SKM-1 treated with dmso at 0.1 percent for 144 hours (cell line): ENCODE measurements around the gene LNPK.
"Not testable (repeated sequence)": the region's sequence is repeated elsewhere in the genome, so short reads cannot be mapped to it uniquely, and the experiment has no call there.

Experiments
- DNase-seq: peaks from one replicate; lab custom pipeline; 2025; ENCODE audit not compliant: unreplicated experiment; lab: John Stamatoyannopoulos, UW

LNPK gene

DNA sequence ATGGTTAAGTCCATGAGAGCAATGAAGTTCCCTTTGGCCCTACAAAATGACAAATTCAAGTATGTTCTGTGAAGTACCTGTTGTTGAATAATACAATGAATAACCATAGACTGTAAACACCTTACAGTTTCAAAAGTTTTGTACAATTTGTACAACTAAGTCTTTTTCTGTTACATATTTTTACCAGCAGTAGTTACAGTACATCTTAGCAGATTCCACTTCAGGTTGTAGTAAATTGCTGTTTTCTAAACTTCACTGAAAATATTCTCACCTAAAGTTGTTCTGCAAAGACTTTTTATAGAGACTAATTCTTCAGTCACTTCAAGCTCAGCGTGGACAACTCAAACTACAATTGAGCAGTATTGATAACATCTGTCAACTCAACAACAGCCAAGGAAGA lies 28.7 kb downstream of the LNPK start:
- DNase-seq, result no peak

DNA sequence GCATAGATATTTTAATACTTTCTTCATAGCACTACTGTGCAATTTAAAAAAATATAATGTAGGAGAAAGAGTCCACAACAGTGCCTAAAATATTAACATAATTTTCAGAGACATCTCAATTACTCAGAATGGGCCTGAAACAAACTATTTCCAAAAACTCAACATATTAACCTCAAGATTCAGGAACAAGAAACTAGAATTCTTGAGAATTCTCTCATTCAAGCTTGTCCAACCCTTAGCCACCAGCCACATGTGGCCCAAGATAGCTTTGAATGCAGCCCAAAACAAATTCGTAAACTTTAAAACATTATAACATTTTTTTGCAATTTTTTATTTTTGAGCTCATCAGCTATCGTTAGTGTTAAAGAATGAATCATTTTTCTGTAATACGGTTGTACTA lies 35.2 kb downstream of the LNPK start:
- no peak for DNase-seq

DNA sequence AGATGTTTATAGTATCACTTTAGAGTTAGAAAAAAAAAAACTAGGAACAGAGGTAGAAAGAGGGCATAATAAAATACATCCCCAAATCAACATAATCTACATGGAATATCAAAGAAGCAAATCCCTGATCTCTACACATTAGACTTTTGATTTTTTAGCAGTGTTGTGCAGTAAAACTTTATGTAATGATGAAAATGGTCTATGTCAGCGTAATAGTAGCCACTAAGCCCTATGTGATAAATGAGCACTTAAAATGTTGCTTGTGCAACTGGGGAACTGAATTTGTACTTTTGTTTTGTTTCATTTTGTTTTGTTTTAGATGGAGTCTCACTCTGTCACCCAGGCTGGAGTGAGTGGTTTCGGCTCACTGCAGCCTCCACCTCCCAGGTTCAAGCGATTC lies 36.3 kb downstream of the LNPK start:
- DNase-seq, result no peak

DNA sequence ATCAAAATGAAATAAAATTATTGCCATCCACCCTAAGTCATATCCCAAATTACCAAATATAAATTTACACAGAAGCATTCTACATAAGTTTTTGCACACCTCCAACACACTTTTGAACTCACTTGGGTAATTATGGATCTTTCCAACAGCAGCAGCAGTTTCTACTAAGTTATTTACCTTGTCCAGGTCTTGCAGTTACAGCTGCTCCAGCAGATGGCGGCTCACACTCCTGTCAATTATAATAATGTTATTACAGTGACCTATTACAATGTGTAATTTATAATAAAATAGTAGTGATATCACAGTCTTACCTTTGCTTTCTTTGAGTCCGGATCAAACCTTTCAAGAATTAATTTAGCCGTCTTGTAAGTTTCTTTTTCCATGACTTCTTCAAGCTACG lies 37.9 kb downstream of the LNPK start:
- no peak for DNase-seq

DNA sequence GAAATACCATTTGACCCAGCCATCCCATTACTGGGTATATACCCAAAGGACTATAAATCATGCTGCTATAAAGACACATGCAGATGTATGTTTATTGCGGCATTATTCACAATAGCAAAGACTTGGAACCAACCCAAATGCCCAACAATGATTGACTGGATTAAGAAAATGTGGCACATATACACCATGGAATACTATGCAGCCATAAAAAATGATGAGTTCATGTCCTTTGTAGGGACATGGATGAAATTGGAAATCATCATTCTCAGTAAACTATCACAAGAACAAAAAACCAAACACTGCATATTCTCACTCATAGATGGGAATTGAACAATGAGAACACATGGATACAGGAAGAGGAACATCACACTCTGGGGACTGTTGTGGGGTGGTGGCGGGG lies 38.9 kb downstream of the LNPK start:
- not testable (repeated sequence) for DNase-seq

DNA sequence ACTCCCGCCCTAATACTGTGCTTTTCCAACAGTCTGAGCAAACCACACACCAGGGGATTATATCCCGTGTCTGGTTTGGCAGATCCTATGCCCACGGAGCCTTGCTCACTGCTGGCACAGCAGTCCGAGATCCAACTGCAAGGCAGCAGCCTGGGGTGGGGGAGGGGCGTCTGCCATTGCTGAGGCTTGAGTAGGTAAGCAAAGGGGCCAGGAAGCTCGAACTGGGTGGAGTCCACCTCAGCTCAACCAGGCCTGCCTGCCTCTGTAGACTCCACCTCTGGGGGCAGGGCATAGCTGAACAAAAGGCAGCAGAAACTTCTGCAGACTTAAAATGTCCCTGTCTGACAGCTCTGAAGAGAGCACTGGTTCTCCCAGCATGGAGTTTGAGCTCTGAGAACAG lies 44.2 kb downstream of the LNPK start:
- no peak for DNase-seq

DNA sequence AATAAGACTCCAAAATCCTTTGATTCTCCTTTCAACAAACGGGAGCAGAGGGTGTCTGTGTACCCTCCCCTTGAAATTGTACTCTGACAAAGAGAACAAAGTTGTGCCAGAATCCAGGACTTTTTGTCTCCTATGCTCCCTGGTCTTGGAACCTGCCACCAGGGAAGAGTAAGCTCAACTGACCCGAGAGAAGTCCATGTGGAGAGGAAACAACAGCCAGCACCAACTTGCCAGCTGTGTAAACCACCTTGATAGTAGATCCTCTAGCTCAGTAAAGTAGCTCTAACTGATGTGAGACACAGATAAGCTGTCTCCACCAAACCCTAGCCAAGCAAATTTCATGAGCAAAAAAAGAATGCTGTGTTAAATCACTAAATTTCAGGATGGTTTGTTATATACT lies 46.9 kb downstream of the LNPK start:
- DNase-seq, result no peak

DNA sequence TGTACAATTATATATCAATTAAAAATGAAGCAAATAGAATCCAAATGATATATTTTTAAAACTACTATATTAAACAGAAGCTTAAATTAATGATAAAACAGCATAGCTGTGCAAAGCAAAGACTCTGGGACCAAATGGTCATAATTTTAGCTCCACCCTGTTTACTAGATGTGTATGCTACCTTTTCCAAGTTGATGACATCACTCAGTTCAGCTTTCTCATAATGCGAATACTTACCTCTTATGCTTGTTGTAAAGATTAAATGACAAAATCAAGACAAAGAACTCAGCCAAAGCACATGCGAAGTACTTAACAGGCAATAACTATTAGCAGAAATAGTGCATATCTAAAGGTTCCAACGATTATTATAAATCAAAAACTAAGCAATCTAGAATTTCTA lies 51.6 kb downstream of the LNPK start:
- DNase-seq, result no peak

DNA sequence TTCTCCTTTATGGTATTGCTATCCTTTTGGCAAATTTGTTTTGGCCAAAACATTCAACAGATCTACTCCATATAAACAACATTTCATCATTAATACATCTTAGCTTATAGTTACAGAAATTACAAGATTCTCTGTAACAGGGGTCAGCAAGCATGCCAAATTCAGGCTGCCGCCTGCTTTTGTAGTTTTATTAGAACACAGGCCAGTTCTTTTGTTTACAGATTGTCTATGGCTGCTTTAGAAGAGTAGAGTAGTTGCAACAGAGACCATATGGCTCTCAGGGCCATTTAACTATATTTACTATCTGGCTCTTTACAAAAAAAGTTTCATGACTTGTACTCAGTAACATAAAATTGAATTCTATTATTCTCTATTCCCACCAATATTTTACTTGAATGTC lies 53.9 kb downstream of the LNPK start:
- no peak for DNase-seq

DNA sequence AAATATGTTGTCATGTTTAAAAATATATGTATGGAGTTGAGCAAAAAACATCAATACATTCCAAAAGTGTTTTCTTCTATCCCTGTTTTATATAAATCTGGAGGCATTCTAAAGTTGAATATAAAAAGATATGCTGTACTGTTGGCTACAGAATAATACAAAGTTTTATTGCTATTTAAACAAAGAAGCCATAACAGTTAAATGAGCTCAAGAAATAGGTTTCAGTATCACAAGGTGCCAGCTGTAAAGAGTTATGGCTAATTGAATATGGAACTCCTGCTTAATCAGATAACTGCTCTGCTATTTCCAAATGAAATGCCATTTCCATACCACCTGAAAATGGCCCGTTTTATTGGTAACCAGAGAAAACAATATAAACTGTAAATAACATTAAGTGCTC lies 55.0 kb downstream of the LNPK start:
- no peak for DNase-seq

DNA sequence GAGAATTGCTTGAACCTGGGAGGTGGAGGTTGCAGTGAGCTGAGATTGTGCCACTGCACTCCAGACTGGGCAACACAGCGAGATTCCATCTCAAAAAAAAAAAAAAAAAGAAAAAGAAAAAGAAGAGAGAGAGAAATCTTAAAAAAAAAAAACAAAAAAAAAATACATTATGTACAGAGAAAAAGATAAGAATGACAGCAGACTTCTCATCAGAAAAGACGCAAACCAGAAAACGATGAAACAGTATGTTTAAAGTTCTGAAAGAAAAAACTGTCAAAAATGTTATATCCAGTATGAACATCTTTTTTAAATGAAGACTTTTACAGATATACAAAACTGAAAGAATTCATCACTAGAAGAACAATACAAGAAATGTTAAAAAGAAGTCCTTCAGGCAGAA lies 60.4 kb downstream of the LNPK start:
- no peak for DNase-seq

DNA sequence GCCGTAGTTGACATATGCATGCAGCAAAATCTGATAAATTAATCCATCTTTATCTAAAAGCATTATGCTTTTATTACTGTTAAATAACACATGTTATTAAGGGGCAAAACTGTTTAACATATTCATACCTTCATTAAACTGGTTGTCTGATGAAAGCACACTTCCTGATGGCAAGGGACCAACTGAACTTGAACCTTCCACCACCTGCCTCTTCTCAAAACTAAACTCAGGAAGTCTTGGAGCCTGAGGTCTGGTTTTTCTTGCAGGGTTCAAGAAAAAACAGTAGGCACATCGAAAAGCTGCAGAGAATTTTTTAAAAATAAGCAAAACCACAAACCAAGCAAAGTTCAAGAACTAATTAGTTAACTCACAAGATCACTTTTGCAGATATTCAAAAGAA lies 64.9 kb downstream of the LNPK start:
- DNase-seq, result no peak

DNA sequence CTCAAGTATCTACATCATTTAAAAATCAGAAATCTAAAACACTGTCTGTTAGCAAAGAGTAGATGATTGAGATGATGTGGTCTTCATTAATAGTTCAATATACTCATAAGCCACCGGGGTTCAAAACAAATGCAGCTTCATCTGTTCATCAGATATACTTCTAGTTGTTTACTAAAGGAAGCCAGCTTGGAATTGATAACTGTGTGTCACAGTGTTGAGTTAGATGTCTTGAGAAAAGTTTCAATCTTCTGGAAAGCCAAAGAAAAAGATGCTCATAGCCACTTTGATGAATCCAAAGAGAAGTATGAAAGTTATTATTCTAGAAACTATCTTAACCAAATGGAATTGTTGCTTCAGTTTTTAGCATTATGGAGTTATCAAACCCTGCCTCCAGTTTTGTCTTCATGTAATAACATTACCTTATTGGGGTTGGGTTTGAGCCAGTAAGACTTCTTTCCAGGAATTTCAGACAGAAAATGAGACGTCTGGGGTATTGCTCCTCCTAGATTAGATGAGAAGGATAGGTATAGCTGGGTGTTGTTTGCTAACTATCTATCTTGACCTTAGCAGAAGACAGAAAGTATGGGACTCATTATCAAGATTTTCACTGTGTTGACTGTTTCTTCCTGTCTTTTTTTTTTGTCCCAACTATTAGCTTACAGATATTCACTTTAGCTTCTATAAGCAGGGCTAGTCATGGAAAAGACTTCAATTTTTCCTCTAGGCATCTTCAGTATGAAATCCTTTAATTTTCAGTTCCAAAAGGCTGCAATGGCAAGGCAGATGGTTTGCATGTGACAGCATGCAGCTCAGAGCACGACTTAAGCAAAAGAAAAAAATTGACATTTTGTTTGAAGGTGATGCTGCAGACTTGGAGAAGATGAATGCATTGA lies 66.5 kb downstream of the LNPK start:
- DNase-seq, result no peak

DNA sequence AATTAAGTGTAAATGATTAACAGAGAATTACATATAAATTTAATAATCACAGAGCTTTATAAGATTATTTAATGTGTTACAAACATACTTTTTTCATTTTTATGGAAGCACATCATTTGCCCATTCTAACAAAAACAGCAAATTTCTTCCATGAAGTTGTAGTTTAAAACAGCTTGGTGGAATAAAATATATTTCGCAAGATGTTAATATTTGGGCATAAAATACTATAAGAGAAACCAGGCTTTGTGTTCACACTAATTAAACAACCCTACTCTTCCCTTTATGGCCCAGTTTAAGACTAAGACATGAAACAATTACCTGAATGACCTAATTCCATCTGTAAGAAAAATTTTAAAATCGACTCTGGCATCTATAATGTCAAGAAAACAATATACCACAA lies 69.4 kb downstream of the LNPK start:
- no peak for DNase-seq

DNA sequence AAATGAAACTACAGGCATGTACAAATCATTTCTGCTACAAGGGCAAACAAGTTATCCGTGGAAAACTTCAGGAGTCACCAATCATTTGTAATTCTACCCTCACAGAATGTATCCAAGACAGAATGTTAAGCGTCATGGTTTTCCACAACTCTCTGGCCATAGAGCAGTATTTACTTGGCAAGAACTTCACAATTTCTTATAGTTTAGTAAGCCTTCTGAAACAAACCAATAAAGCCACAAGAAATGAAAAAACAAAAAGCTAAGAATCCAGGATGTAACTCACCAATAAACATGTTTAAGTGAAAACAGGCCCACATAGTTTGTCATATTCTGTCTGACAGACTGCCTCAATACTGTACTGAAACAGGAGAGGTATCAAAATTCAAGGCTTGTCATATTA lies 70.3 kb downstream of the LNPK start:
- DNase-seq, result no peak

DNA sequence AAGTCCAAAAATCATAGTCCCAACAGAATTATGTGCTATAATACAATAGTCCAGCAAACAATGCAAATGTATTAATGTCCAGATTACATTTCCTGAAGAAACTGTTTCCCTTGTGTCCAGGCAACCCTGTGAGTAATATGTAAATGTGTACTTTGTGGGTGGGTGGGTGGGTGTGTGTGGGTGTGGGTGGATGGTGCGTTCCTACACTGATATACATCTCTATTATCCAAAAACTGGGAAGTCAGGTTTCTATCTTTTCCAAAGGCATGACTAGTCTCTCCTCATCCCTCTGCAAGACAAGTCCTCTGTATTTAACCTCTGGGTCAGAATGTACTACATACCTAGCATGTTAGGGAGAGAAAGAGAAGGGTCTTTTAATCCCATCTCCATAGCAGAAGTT lies 71.6 kb downstream of the LNPK start:
- DNase-seq, result no peak

DNA sequence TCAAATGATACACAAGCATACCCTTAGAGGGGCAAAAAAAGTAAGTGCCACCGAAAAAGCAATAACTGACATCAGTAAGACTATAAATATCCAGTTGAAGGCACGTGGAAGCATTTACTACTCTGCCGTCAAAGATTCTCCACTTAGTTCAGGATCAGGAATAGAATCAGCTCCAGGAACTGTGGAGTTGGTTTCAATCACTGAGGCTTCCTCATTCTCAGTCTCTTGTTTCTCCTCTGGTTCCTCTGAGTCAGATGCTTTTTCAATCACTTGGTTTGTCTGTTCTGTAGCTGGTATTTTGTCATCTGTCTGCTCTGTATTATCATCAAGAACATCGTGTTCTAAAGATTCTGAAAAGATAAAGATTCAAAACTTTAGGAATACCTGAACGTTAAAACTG lies 72.2 kb downstream of the LNPK start:
- no peak for DNase-seq

DNA sequence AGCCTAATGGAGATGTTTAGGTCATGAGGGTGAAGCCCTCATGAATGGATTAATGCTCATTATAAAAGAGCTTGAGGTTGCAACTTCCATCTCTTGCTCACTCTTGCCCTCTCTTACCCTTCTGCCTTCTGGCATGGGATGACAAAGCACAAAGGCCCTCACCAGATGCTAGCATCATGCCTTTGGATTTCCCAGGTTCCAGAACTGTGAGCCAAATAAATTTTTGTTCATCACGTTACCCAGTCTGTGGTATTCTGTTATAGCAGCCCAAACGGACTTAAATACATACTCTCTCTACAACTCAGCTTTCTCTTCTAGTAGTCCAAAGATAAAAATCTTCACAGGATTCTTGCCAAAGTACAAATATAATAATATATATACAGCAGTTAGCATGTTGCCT lies 75.8 kb downstream of the LNPK start:
- DNase-seq, result no peak

DNA sequence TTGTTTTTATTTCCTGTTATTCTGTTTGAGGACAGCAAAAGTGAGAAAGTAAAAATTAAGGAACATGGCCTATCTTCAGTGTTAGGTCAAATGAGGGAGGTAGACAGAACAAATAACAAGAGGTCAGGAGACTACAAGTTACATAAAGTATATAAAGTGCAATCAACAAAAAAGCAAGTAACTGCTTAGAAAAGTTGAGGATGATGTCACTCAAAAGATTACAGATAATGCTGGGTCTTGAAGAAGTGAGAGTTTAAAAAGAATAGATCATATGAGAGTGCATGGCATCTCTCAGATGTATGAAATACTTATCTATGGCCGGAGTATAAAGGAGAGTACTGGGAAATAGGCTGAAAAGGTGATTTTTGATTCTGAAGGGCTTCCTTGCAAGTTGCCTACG lies 79.9 kb downstream of the LNPK start:
- DNase-seq, result no peak

DNA sequence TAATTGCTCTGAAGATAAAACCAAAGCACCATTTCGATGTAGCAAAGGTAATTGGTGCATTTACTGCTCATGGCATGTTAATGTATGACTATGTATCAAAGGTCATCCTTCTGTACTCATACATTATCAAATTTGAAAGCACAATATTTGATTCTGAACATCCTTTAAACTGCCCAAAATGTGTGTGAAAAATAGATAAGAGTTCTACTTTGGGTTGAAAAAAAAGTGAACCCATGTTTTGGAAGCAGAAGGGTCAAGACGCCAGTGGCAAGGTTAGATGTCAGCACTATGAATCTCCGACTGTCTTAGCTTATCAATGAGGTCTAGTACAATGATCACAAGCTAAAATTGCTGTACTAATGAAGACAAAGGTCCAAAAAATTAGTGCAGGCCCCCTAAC lies 83.1 kb downstream of the LNPK start:
- DNase-seq, result no peak

DNA sequence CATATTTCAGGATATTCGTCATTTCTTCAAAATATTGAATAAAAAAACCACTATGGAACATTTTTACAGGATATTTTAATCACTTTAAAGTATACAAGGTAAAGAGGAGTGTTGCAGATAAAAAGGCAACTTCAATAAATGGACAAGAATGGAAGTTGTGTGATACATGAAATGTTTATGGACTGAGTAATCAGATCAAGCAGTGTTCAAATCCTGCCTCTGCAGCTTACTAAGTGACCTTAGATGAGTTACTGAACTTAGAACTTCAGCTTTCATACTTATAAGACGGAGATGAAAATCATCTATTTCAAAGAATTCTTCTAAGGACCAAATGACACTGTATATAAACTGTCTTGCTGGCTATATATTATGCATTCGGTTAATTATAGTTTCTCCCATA lies 87.2 kb downstream of the LNPK start:
- DNase-seq, result no peak

DNA sequence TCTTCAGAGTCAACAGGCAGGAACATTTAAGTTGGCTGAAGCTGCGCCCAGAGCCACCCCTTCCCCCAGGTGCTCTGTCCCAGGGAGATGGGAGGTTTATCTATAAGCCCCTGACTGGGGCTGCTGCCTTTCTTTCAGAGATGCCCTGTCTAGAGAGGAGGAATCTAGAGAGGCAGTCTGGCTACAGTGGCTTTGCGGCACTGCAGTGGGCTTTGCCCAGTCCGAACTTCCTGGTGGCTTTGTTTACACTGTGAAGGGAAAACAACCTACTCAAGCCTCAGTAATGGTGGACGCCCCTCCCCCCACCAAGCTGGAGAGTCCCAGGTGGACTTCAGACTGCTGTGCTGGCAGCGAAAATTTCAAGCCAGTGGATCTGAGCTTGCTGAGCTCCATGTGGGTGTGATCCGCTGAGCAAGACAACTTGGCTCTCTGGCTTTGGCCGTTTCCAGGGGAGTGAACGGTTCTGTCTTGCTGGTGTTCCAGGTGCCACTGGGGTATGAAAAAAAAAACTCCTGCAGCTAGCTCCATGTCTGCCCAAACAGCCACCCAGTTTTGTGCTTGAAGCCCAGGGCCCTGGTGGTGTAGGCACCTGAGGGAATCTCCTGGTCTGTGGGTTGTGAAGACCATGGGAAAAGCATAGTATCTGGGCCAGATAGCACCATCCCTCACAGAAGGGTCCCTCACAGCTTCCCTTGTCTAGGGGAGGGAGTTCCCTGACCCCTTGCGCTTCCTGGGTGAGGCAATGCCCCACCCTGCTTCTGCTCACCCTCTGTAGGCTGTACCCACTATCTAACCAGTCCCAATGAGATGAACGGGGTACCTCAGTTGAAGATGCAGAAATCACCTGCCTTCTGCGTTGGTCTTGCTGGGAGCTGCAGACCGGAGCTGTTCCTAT lies 88.0 kb downstream of the LNPK start:
- not testable (repeated sequence) for DNase-seq
